GM12878 (cell line): ENCODE results near the gene ENPP1.

Source experiments
- BRCA1 ChIP-seq: IDR thresholded peaks from 2 replicates; pipeline ENCODE4 v1.6.1; 2011; ENCODE audit warnings: low read depth, low read length, improper control_type of control experiment
- CTCF ChIP-seq, 3 experiments: IDR thresholded peaks in 2 of 3; conservative IDR thresholded peaks in 1 of 3; 2 replicates each; pipeline ENCODE4 v1.5.1; 2011; ENCODE audit warnings: low read depth in 3 of 3, low read length in 3 of 3, mild to moderate bottlenecking in 3 of 3, control low read depth in 2 of 3, moderate library complexity in 2 of 3, inconsistent platforms in 1 of 3, mixed read lengths in 1 of 3; ENCODE audit not compliant: control insufficient read depth in 2 of 3, insufficient read depth in 1 of 3; ENCODE audit errors: extremely low read depth in 1 of 3
- IRF3 ChIP-seq: fragments of 450-650 bp; IDR thresholded peaks from 2 replicates; pipeline ENCODE4 v1.6.1; 2014; ENCODE audit warnings: mild to moderate bottlenecking
- MAX ChIP-seq: IDR thresholded peaks from 2 replicates; pipeline ENCODE4 v1.6.1; 2012; ENCODE audit warnings: low read depth, low read length, improper control_type of control experiment
- NFYB ChIP-seq: IDR thresholded peaks from 2 replicates; pipeline ENCODE4 v1.6.1; 2011; ENCODE audit warnings: low read depth, mild to moderate bottlenecking, low read length, improper control_type of control experiment, moderate library complexity; ENCODE audit not compliant: insufficient read depth
- RAD21 ChIP-seq: IDR thresholded peaks from 2 replicates; pipeline ENCODE4 v1.6.1; 2011; ENCODE audit warnings: mild to moderate bottlenecking, low read depth, low read length, moderate library complexity; ENCODE audit not compliant: insufficient read depth

GRCh38 chr6:131775886-131776285, 31.9 kb upstream of the ENPP1 start:
- TF ChIP-seq CTCF (IDR thresholded peaks at IDR 0.05 in 2 of 3, conservative IDR thresholded peaks at IDR 0.05 in 1 of 3; ENCODE audit: control insufficient read depth in 2 of 3, extremely low read depth in 1 of 3, insufficient read depth in 1 of 3, low read depth in 3 of 3, low read length in 3 of 3) (no peak), MAX (no peak), NFYB (no peak), RAD21 (no peak), BRCA1 (no peak), IRF3 (no peak)
